PC-9 (cell line): ENCODE measurements around the gene RYR2. TPM values are rescaled to one million over a fixed set of nuclear protein-coding genes. Genes with fewer than 3 reads are reported as not detected.

ENCODE experiments used
- BruUV-seq: library from RNA; stranded (reverse); fragments of 400-500 nt; replicated peaks from 2 replicates; lab custom pipeline; 2021; lab: Mats Ljungman, UMichigan
- CTCF ChIA-PET: fragments of 300-600 bp; sonication (Branson Sonifier 250); formaldehyde crosslinking; loops from one replicate; lab custom pipeline; 2022; ENCODE audit warnings: antibody characterized with exemption; lab: Charles Lee
- POLR2A ChIA-PET: fragments of 300-600 bp; sonication (Branson Sonifier 250); formaldehyde crosslinking; loops from one replicate; lab custom pipeline; 2022; ENCODE audit warnings: antibody characterized with exemption; ENCODE audit not compliant: unreplicated experiment; lab: Charles Lee
- DNase-seq, 2 experiments: peaks; one replicate each; pipeline versions ENCODE4 v3.0.0 to v3.0.0-alpha.2; 2015 to 2022; ENCODE audit warnings: mixed read lengths in 1 of 2
- H2AFZ ChIP-seq: fragments of 200-600 bp; sonication (generic); 2 replicates; pipeline ENCODE4 v1.8.1; 2017; ENCODE audit warnings: antibody characterized with exemption
- H3F3A ChIP-seq: fragments of 200-600 bp; sonication (generic); 2 replicates; pipeline ENCODE4 v1.8.1; 2017; ENCODE audit warnings: antibody characterized with exemption, mild to moderate bottlenecking, low read depth; ENCODE audit not compliant: insufficient read depth
- H3K27ac ChIP-seq: fragments of 200-600 bp; sonication (generic); 2 replicates; pipeline ENCODE4 v1.6.1; 2016; ENCODE audit warnings: mixed run types
- H3K27me3 ChIP-seq: fragments of 200-600 bp; sonication (generic); 2 replicates; pipeline ENCODE4 v1.6.1; 2016; ENCODE audit warnings: low read depth, mixed run types; ENCODE audit not compliant: insufficient read depth
- H3K36me3 ChIP-seq: fragments of 200-600 bp; sonication (generic); 2 replicates; pipeline ENCODE4 v1.6.1; 2016; ENCODE audit warnings: low read depth, mixed run types
- H3K4me1 ChIP-seq: fragments of 200-600 bp; sonication (generic); replicated peaks from 2 replicates; pipeline ENCODE4 v1.6.1; 2016; ENCODE audit warnings: mixed run types; ENCODE audit not compliant: insufficient read depth
- H3K4me2 ChIP-seq: fragments of 200-600 bp; sonication (generic); 2 replicates; pipeline ENCODE4 v1.6.1; 2017; ENCODE audit warnings: mixed run types
- H3K4me3 ChIP-seq: fragments of 200-600 bp; sonication (generic); 2 replicates; pipeline ENCODE4 v1.6.1; 2016; ENCODE audit warnings: mixed run types
- H3K79me2 ChIP-seq: fragments of 200-600 bp; sonication (generic); 2 replicates; pipeline ENCODE4 v1.6.1; 2017; ENCODE audit warnings: low read depth, mixed run types
- H3K9me2 ChIP-seq: fragments of 200-600 bp; sonication (generic); 2 replicates; pipeline ENCODE4 v1.8.1; 2017; ENCODE audit warnings: mild to moderate bottlenecking; ENCODE audit not compliant: insufficient read depth
- H3K9me3 ChIP-seq: fragments of 200-600 bp; sonication (generic); 2 replicates; pipeline ENCODE4 v1.8.1; 2016; ENCODE audit warnings: low read depth; ENCODE audit not compliant: insufficient read depth
- H4K20me1 ChIP-seq: fragments of 200-600 bp; sonication (generic); 2 replicates; pipeline ENCODE4 v1.8.1; 2017; ENCODE audit not compliant: insufficient read depth
- EZH2 ChIP-seq: fragments of 200-600 bp; sonication (generic); IDR thresholded peaks from 2 replicates; pipeline ENCODE4 v1.8.0; 2017; ENCODE audit warnings: antibody characterized with exemption, low read depth
- intact Hi-C: fragments of 100-400 bp; cut with micrococcal nuclease; formaldehyde crosslinking; loops from one replicate; pipeline ENCODE4 v1.10.0; 2022; ENCODE audit not compliant: unreplicated experiment
- total RNA-seq: library from RNA; stranded (reverse); gene quantifications from 2 replicates; pipeline ENCODE4 v1.2.3, GENCODE V29; 2021
- TF ChIP-seq, protein P1 (sequence below): fragments of 200-600 bp; sonication (generic); conservative IDR thresholded peaks from 2 replicates; pipeline ENCODE4 v1.6.1; 2017; ENCODE audit warnings: mixed run types, antibody characterized with exemption, mild to moderate bottlenecking, moderate library complexity

The RYR2 gene
- total RNA-seq, 1 experiment from 2014 or later = not detected

DNA sequence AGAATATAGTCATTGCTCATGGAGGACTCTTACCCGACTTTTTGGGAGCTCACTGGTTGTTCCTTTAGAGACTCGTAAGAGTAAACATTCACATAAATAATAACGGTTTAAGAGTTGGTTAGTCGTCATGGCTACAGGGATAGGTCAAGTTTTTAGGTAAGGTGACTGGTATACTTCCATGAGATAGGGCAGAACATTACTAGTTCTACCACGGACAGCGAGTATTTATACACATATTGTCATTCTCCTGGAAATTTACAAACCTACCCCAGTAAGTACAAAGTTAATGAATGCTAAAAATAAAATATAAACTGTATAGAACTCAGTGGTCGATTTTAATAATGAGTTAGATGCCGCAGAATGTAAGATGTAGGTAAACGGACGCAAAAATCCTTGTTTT, 1.2 kb upstream of the RYR2 start:
- H3K4me3 ChIP-seq = no peak overlapping the region
- no peak overlapping the region for H2AFZ ChIP-seq
- no TSS peak for BruUV-seq
- H3K79me2 ChIP-seq = no peaks in the 10 kb centered on the region
- H3F3A ChIP-seq = no peaks in the 10 kb centered on the region
- H4K20me1 ChIP-seq = no peaks in the 10 kb centered on the region
- no peaks in the 10 kb centered on the region for H3K9me2 ChIP-seq
- no peaks in the 10 kb centered on the region for H3K36me3 ChIP-seq
- no peak for DNase-seq
- ChIA-PET POLR2A (no interaction called here), CTCF (no interaction called here)
- intact Hi-C loops = no loop called here
- TF ChIP-seq EZH2 = no peak
- TF ChIP-seq, protein P1, sequence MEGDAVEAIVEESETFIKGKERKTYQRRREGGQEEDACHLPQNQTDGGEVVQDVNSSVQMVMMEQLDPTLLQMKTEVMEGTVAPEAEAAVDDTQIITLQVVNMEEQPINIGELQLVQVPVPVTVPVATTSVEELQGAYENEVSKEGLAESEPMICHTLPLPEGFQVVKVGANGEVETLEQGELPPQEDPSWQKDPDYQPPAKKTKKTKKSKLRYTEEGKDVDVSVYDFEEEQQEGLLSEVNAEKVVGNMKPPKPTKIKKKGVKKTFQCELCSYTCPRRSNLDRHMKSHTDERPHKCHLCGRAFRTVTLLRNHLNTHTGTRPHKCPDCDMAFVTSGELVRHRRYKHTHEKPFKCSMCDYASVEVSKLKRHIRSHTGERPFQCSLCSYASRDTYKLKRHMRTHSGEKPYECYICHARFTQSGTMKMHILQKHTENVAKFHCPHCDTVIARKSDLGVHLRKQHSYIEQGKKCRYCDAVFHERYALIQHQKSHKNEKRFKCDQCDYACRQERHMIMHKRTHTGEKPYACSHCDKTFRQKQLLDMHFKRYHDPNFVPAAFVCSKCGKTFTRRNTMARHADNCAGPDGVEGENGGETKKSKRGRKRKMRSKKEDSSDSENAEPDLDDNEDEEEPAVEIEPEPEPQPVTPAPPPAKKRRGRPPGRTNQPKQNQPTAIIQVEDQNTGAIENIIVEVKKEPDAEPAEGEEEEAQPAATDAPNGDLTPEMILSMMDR = no peak
- H3K9me3 ChIP-seq = no peaks in the 10 kb centered on the region
- H3K27me3 ChIP-seq = peaks cover 21% of the 10 kb centered on the region
- H3K27ac ChIP-seq = no peak overlapping the region
- H3K4me2 ChIP-seq = no peak overlapping the region
- H3K4me1 ChIP-seq = no peaks in the 10 kb centered on the region

DNA sequence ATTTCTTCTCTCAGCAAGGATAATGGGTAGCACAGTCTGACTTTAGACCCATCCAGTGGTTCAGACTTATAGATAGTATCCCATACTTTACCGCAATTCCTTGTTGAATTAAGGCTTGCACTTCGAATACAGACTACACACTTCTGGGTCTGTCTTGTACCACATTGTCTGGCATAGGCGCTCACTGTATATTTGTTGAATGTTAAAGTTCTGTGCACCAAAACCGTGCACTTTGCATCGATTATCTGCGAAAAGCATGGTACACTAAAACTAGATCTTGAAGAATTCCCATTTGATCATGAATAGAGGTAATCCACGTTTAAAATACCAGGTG, 556 bp upstream of the RYR2 start:
- H2AFZ ChIP-seq = no peak overlapping the region
- no peaks in the 10 kb centered on the region for H3F3A ChIP-seq
- TF ChIP-seq, protein P1 = no peak
- no peak for TF ChIP-seq EZH2
- H3K27me3 ChIP-seq = peaks cover 27% of the 10 kb centered on the region
- no peak overlapping the region for H3K4me2 ChIP-seq
- H3K9me2 ChIP-seq = no peaks in the 10 kb centered on the region
- H4K20me1 ChIP-seq = no peaks in the 10 kb centered on the region
- ChIA-PET CTCF (no interaction called here), POLR2A (no interaction called here)
- intact Hi-C loops = no loop called here
- no peaks in the 10 kb centered on the region for H3K9me3 ChIP-seq
- H3K4me3 ChIP-seq = no peak overlapping the region
- no peak for DNase-seq
- H3K36me3 ChIP-seq = no peaks in the 10 kb centered on the region
- H3K4me1 ChIP-seq = no peaks in the 10 kb centered on the region
- H3K27ac ChIP-seq = no peak overlapping the region
- no peaks in the 10 kb centered on the region for H3K79me2 ChIP-seq
- no TSS peak for BruUV-seq

DNA sequence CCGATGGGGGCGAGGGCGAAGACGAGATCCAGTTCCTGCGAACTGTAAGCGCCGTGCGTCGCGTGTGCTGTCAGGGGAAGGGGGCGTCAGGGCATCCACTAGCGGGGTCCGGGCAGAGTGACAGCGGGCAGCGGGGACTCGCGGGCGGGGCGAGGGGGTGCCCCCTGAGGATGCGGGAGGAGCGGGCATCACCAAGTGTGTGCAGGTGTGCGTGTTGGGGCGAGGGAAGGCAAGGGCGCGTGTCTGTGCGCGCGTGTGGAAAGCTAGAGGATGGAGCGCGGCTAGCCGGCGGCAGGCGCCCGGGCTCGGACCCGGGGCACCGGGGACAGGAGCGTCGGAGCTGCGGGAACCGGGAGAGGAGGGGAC, 525 bp downstream of the RYR2 start:
- H3K9me2 ChIP-seq = no peaks in the 10 kb centered on the region
- no peaks in the 10 kb centered on the region for H3K79me2 ChIP-seq
- no peak for DNase-seq
- no peak overlapping the region for H3K4me2 ChIP-seq
- ChIA-PET POLR2A (no interaction called here), CTCF (no interaction called here)
- no peaks in the 10 kb centered on the region for H3K4me1 ChIP-seq
- no peaks in the 10 kb centered on the region for H4K20me1 ChIP-seq
- no peaks in the 10 kb centered on the region for H3K9me3 ChIP-seq
- peaks cover 37% of the 10 kb centered on the region for H3K27me3 ChIP-seq
- BruUV-seq = no TSS peak
- H2AFZ ChIP-seq = no peak overlapping the region
- H3K4me3 ChIP-seq = no peak overlapping the region
- intact Hi-C loops = no loop called here
- no peak overlapping the region for H3K27ac ChIP-seq
- no peaks in the 10 kb centered on the region for H3F3A ChIP-seq
- TF ChIP-seq, protein P1 = no peak
- no peak for TF ChIP-seq EZH2
- no peaks in the 10 kb centered on the region for H3K36me3 ChIP-seq
